ENCODE measurements around the gene SKAP1. TPM values are rescaled to one million over a fixed set of nuclear protein-coding genes. Genes with fewer than 3 reads are reported as not detected.
"Not testable (repeated sequence)": the region's sequence is repeated elsewhere in the genome, so short reads cannot be mapped to it uniquely, and the experiment has no call there.

Gene SKAP1
- total RNA-seq, 1 experiment from 2014 or later, result not detected

DNA sequence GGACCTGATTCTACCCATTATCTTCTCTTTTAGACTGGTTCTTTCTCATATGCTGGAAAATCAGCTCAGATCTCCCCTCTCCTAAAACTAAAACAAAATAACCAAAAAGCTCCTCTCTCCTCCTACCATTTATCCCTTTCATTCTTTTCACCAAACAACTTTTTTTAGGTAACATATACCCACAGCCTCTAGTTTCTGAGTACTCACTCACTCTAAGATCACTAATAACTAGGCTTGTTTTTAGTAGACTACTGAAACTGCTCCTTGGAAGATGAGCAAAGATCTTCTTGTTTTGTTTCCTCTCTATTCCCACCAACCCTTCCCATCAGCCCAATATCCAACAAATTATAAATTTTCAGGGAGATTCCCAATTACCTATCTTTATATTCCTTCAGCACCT, 129.0 kb downstream of the SKAP1 start:
- DNase-seq (ENCODE audit: low spot score), result no peak
- in situ Hi-C loops (cut with HindIII; ENCODE audit: low sequenced_read_pairs), result no loop called here

DNA sequence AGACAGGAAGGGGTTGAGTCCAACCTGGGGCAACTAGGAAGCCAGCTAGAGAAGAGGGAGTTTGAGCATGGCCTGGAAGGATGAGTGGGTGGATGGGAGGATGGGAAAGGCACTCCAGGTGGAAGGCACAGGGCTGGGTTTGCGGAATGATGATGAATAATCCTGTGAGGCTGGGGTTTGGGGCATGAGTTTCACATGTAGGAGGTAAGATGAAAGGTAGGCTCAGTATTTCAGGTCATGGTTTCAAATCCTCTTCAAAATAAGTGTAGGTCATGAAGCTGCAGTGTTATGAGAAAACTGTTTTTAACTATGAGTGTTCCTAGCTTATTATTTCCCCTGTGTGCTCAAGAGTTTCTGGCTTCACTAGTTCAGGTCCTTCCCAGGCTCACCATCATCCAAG, 130.3 kb downstream of the SKAP1 start:
- DNase-seq (ENCODE audit: low spot score), result no peak
- in situ Hi-C loops (cut with HindIII; ENCODE audit: low sequenced_read_pairs), result no loop called here

DNA sequence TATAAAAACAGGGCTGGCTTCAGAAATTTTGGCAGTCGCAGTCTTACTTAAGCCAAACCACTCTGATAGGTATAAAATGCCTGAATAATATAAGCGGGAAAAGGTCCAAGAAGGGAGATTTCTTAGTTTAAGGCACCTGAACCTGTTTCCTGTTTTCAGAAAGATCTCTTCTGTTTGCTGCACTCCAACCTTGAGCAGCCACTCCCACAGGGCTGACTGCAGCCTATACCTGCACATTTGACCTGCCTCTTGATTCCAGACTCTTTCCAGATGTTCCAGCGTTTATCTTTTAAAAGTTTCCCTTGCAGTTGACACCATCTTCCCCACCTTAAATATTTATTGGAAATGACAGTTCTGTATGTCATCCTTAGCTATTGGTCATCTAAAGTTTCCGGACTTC, 132.2 kb downstream of the SKAP1 start:
- in situ Hi-C loops (cut with HindIII; ENCODE audit: low sequenced_read_pairs), result no loop called here
- no peak for DNase-seq (ENCODE audit: low spot score)

DNA sequence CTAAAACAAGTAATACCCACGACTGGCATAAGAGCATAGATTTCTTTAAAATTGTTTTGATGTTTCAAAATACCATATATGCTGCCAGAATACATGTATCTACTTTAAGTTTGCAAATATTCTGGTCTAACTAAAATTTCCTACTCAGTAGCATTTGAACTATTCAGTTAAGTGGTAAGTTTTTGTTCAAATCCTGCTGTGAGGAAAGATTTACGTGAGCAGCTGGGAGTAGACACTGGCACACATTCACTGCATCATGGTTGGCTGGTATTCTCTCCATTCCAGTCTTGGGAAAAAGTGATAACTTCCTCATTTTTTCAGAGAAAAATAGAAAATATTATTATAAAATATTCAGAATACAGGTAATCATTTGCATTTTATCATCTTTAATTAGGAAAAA, 133.6 kb downstream of the SKAP1 start:
- no peak for DNase-seq (ENCODE audit: low spot score)
- in situ Hi-C loops (cut with HindIII; ENCODE audit: low sequenced_read_pairs), result no loop called here

DNA sequence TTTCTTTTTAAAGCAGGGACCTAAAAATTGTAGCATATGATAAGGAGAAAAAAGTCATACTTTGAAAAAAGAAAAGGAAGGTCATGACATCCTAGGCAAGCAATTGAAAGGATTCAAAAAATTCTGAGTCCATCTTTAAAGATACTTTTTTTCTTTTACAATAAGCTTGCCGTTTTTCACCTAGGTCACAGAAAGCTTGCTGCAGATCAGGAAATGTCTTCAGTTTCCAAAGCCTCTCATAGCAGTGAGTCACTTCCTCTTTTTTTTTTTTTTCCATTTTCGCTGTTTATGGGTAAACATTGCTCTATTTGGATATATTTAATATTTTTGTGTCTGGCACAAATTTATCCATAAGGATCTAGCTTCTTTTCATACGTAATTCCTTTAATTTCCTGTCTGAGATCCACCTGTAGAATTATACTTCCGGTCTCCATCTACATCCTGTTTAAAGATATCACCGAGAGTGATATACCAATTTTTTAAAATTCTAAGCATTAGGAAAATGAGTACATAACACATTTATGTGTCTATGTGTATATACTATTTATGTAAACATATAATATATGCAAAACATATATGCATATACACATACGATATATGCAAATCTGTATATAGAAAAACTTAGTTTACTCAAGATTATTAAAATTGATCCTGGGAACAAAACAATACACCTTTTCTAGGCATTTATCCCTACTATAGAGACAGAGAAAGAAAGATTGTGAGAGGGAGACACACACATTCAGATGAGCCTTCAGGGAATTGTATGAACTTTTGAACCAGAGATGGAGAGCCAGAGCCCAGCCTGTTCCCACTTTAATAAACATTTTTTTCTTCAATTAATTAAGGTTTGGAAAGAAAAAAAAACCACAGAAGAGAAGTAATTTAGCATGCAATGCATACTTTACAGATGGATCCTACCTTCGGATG, 134.4 kb downstream of the SKAP1 start:
- in situ Hi-C loops (cut with HindIII; ENCODE audit: low sequenced_read_pairs), result no loop called here
- no peak for DNase-seq (ENCODE audit: low spot score)

DNA sequence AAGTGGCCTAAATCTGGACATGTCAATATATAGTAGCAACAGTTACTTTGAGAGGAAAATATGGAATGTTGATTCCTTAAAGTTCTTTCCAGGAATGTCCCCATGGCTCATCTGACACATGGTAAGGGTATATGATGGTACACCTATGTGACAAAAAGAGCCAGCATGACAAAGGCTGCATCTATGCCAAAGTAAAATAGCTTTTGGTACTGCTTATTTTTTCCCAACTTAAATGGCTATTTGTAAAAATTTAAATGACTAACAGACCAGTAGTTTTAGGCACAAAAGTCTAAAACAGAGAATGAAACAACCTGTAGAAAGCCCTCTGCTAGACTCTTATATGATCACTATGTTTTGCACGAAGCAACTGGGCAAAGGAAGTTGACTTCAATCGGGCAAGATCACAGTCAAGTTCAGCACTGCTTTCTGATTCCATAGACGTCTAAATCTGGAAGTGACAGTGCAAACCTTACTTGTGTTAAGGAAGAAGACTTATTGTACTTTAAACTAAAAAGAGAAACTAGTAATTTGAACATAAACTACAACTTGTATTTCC, 135.1 kb downstream of the SKAP1 start:
- in situ Hi-C loops (cut with HindIII; ENCODE audit: low sequenced_read_pairs), result no loop called here
- DNase-seq (ENCODE audit: low spot score), result no peak

DNA sequence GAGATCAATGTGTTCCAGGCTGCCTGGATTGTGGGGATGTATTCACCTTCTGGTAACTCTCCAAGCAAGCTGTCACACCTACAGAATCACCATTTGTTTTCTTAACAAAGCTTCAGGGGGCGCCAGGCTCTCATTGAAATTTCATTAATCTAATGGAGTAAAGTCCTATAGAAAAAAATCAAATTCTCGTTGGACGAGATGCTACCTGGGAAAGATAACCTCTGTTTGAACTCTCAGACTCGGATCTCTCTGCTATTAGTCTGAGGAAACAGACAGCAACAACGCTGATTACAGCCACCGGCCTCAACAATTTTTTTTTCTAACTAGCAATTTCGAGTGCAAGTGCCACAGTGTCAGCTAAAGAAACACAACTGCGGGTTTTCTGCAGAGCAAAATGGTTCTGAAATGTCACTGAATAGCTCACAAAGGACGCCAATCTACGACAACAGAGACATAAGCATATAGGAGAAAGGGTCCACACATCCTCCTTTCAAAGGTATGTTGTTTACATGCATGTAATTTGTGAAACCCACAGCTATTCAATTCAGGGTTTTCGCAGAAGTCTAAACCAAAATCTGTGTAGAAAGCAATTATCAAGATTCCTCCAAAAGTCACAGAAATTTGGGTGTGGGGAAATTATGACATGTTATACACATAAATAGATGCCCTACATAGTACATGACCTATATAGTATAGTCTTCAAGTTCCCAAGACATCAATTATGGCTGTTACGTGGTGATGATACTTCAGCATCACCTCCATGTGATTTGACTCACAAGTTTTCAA, 135.8 kb downstream of the SKAP1 start:
- DNase-seq (ENCODE audit: low spot score), result no peak
- in situ Hi-C loops (cut with HindIII; ENCODE audit: low sequenced_read_pairs), result no loop called here

DNA sequence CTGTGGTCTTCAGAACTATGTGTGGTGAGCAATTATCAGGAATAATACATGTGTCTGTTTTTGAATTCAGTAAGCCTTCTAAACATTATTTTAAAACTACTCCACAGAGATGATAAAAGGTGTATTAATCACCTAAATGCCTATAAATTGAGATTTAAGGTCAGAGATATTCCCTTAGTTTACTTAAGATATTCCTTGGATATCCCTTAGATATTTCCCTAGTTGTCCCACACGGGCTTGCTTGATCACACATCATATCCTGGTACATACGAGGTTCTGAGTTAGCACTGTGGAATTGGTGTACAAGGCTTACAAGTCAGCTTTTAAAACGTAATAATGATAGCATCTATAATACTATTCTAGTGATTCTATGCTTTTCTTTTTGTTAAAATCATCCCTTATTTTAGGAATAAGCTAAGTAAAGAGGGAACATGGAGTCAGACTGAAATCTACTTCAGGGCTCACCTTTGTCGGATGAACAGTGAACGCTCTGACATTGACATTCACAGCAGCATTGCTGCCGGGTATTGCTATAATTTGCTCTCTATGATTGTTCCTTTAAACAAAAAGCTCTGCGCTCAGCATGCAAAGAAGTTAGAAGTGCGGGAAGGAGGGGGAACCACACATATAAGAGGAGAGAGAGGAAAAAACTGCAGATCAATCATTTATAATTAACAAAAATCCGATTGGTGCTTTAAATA, 136.5 kb downstream of the SKAP1 start:
- no peak for DNase-seq (ENCODE audit: low spot score)
- in situ Hi-C loops (cut with HindIII; ENCODE audit: low sequenced_read_pairs), result no loop called here

DNA sequence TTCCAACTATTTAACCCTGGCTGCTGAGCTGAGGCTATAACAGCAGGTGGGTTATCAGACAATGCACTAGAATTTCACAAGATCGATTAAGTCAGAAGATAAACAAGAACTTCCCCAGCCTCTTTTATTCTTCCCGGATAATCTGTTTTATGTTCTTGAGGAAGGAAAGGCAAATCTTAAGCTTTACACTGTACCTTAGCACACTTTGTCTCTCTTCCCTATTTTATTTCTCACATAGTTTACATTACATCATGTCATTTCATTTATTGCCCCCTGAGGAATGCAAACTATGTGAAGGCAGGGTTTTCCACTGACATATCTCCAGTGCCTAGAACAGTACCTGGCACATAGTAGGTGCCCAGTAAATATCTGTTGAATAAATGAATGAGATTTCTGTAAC, 139.6 kb downstream of the SKAP1 start:
- in situ Hi-C loops (cut with HindIII; ENCODE audit: low sequenced_read_pairs), result no loop called here

DNA sequence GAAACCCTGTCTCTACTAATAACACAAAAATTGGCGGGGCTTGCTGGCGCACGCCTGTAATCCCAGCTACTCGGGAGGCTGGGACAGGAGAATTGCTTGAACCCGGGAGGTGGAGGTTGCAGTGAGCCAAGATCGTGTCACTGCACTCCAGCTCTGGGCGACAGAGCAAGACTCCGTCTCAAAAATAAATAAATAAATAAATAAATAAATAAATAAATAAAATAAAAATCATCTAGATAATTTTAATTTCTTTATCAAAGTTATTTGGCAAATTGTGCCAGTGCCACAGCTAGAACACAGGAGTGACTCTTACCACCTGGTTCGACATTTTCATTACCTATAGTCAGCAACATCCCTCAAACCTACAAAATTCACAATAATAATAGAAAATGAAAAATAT, 143.1 kb downstream of the SKAP1 start:
- DNase-seq (ENCODE audit: low spot score); in situ Hi-C loops (cut with HindIII; ENCODE audit: low sequenced_read_pairs): not testable (repeated sequence)

More for the DNA sequence above, 139.6 kb downstream of the SKAP1 start:
- DNase-seq (ENCODE audit: low spot score), result no peak

DNA sequence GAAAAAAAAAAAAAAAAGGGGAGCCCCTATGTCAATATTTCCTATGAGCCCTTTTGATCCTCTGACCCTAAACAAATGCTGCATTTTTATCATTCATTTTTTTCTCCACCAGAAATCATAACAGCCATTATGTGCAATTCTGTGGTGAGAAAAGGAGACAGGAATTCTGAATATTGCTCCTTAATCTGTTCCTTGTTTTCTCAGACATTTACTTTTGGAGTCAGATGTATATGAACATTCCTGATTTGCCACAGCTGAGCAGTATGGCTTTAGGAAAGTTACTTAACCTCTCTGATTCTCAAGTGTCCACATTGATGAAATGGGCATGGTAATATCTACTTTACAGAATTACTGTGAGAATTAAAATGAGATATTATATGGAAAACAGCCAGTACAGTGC, 144.4 kb downstream of the SKAP1 start:
- in situ Hi-C loops (cut with HindIII; ENCODE audit: low sequenced_read_pairs), result no loop called here
- no peak for DNase-seq (ENCODE audit: low spot score)

DNA sequence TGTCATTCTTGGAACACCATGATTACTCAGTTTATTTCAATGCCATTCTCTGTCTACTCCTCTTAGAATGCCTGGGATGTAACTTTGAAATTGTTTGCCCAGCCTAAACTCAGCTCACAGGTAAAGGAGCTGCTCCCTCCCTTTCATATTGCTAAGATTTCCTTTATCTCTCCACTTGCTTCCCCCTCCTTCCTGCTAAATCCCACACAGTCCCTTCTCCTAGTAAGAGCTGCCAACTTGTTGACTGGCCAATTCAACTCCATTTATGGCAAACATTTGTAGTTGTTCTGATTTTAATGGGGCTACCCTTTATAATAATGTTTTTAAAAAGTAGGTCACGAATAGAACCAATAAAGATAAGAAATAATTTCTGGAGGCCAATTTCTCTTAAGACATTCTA, 146.1 kb downstream of the SKAP1 start:
- DNase-seq (ENCODE audit: low spot score), result no peak
- in situ Hi-C loops (cut with HindIII; ENCODE audit: low sequenced_read_pairs), result no loop called here

DNA sequence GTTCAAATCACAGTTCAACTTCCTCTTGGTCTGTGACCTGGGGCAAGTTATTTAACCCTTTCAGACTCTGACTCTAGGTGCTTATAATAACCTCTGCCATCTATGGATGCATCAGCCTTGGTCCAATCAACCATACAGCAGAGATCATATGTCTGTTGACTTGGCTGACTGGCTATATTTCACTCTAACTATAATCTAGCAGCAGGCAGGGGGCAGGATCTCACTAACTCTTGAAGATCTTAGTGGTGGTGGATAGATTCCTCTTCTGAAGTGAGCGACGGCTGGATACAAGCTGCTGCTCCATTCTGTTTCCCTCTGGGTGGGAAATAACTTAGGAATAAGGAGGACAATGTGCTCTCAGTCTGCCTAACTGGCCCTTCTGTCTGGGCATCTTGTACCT, 146.6 kb downstream of the SKAP1 start:
- DNase-seq (ENCODE audit: low spot score), result no peak
- in situ Hi-C loops (cut with HindIII; ENCODE audit: low sequenced_read_pairs), result no loop called here

DNA sequence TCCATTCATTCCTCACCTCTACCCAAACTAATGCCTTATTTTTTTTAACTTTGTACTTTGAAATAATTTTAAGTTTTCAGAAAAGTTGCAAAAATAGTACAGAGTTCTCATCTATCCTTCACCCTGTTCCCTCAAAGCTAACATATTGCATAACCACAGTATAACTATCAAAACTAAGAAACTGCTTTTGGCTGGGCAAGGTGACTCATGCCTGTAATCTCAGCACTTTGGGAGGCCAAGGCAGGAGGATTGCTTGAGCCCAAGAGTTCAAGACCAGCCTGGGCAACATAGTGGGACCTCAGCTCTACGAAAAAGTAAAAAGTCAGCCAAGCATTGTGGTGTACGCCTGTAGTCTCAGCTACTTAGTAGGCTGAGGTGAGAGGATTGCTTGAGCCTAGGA, 147.7 kb downstream of the SKAP1 start:
- in situ Hi-C loops (cut with HindIII; ENCODE audit: low sequenced_read_pairs), result no loop called here
- DNase-seq (ENCODE audit: low spot score), result no peak

DNA sequence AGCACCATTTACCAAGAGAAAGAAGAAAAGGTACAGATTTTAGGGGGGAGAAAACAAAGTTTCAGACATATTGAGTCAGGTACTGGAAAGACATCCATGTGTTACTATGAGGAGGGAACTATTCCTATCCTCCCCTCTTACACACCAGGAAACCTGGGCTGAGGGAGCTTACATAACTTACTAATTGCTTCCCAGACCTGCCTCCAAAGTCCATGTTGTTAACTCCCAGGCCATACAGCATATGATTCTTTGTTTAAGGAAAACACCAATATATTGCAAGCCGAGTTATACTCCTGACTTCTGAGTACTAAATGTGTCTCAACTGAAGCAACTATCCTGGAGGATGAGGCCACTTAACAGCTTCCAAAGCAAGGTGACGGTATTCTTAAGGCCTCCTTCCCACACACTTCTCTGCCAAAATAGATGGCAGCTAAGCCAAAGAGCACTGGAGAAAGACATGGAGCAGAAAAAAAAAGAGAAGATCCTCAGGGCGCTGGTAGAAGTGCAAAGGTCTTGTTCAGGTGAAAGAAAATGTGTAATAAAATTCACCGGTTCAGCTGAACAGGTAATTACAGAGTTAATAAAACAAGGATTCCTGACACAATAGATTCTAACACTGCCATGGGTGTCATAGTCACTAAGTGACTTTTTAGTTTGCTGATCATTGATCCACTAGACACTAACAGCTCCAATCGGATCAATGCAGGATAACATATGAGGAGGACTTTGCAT, 151.1 kb downstream of the SKAP1 start:
- in situ Hi-C loops (cut with HindIII; ENCODE audit: low sequenced_read_pairs), result no loop called here
- DNase-seq (ENCODE audit: low spot score), result no peak

DNA sequence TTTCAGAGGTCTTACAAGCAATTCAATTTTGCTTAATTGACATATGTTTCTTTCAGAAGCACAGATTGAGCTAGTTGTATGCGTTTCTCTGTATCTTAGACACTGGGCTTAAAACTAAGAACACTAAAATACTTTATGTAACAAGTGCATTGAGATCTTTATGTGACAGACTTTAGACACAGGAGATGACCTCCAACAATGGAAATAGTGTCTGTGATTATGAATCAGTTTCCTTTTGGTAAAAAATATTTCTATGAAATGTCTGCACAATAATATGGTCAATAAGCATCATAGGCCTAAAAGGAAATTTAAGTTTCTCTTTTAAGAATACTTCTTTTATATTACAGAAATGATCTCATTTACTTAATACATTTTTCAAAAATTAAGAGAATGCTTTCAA, 153.2 kb downstream of the SKAP1 start:
- in situ Hi-C loops (cut with HindIII; ENCODE audit: low sequenced_read_pairs), result no loop called here
- DNase-seq (ENCODE audit: low spot score), result no peak

DNA sequence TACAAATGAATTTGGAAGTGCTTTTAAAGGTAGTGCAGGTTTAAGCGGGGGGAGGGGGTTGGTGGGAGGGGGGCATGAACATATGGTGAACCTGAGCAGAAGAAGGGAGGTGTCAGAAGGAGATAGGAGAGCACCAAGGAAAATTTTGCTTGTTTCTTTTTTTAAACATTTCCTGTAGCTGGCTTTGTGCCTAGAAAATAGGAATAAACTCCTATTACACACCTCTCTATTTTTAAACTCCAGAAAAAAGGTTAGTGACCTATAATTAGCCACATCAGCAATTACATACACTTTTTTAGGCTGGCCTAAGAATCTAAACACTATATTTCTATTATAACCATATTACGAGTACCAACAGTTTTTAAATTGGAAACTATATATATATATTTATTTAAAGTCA, 159.1 kb downstream of the SKAP1 start:
- in situ Hi-C loops (cut with HindIII; ENCODE audit: low sequenced_read_pairs), result no loop called here
- DNase-seq (ENCODE audit: low spot score), result no peak

DNA sequence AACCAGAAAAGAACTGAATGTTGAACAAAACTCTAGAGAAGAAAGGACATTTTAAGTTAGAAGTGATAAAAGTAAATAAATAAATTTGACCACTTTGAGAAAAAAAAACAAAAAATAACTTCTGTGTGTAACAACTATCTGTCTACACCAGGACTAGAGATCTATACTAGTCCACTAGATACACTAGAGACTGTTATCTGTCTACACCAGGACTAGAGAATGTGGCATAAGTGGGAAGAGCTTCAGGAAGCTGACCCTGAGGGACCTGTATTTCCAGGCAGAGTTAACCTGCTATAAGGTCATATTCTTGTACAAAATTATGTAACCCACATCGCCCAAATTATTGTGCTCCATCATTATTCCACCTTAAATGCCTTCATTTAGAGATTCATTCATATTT, 160.8 kb downstream of the SKAP1 start:
- no peak for DNase-seq (ENCODE audit: low spot score)
- in situ Hi-C loops (cut with HindIII; ENCODE audit: low sequenced_read_pairs), result no loop called here

DNA sequence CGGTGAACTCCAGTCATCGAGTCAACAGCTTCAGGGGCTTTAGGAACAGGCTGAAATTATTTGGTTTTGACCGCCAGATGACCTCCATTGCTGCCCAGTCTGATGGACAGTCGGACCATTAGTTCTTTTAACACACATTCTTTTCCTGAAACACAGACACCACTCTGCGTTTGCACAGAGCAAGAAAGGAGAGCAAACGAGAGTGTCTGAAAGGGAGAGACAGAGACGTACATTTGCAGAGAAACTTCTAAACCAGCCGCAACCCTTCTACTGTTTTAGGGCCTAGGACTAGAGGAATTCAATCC, 166.3 kb downstream of the SKAP1 start:
- in situ Hi-C loops (cut with HindIII; ENCODE audit: low sequenced_read_pairs), result no loop called here
- no peak for DNase-seq (ENCODE audit: low spot score)
